HCT116 (cell line): ENCODE measurements around the gene LCA5L. TPM values are rescaled to one million over a fixed set of nuclear protein-coding genes. Genes with fewer than 3 reads are reported as not detected.

Experiments used
- ATAC-seq: fragments of 200-7000 bp; cut with Tn5 transposase; 2 replicates; pipeline ENCODE4 v1.9.1; 2020; ENCODE audit warnings: mild to moderate bottlenecking, moderate library complexity
- BruUV-seq: library from RNA; stranded (reverse); fragments of 400-500 nt; replicated peaks from 2 replicates; lab custom pipeline; 2021; lab: Mats Ljungman, UMichigan
- CTCF ChIA-PET: fragments of 300-600 bp; sonication (Branson Sonifier 250); formaldehyde crosslinking; loops from one replicate; lab custom pipeline; 2021; ENCODE audit warnings: antibody characterized with exemption; lab: Charles Lee
- POLR2A ChIA-PET: fragments of 300-600, 350-600 bp; sonication (Branson Sonifier 250); formaldehyde crosslinking; loops from one replicate; lab custom pipeline; 2021; ENCODE audit warnings: antibody characterized with exemption; lab: Charles Lee
- RAD21 ChIA-PET, 2 experiments: fragments of 300-600 bp; sonication (Branson Sonifier 250); formaldehyde crosslinking; loops; one replicate each; lab custom pipeline; 2023; ENCODE audit warnings: low total read pairs in 2 of 2; ENCODE audit not compliant: uncharacterized antibody in 2 of 2, unreplicated experiment in 2 of 2, low non-redundant PET in 1 of 2; lab: Charles Lee
- DNase-seq: peaks from one replicate; pipeline ENCODE4 v3.0.0-alpha.2; 2010; ENCODE audit warnings: low read depth, low spot score
- H2AFZ ChIP-seq: fragments of 200-600 bp; shearing (Covaris generic), sonication (generic); 2 replicates; pipeline ENCODE4 v1.6.1; 2017; ENCODE audit warnings: low read depth, mixed run types, mixed read lengths, antibody characterized with exemption, low read length; ENCODE audit not compliant: poor library complexity, severe bottlenecking
- H3K27ac ChIP-seq: 2 replicates; pipeline ENCODE4 v1.5.1; 2012; ENCODE audit warnings: low read depth, low read length
- H3K27me3 ChIP-seq: fragments of 200-600 bp; sonication (generic); 2 replicates; pipeline ENCODE4 v1.6.1; 2016; ENCODE audit warnings: mixed run types, low read length, mixed read lengths; ENCODE audit not compliant: insufficient read depth
- H3K36me3 ChIP-seq, 2 experiments: fragments of 200-500 bp in 1 of 2; fragments of 200-600 bp in 1 of 2; sonication (Bioruptor generic) in 1 of 2; sonication (generic) in 1 of 2; 2 replicates each; pipeline versions ENCODE4 v1.5.1 to v1.6.1; 2014 to 2016; ENCODE audit warnings: low read length in 2 of 2, inconsistent platforms in 1 of 2, mixed read lengths in 1 of 2, mixed run types in 1 of 2; ENCODE audit not compliant: insufficient read depth in 2 of 2, control insufficient read depth in 1 of 2
- H3K4me1 ChIP-seq, 2 experiments: fragments of 200-600 bp in 1 of 2; sonication (generic) in 1 of 2; 2 replicates each; pipeline versions ENCODE4 v1.5.1 to v1.6.1; 2012 to 2017; ENCODE audit warnings: low read length in 2 of 2, inconsistent platforms in 1 of 2, mild to moderate bottlenecking in 1 of 2, mixed read lengths in 1 of 2, mixed run types in 1 of 2, moderate library complexity in 1 of 2; ENCODE audit not compliant: insufficient read depth in 2 of 2, control insufficient read depth in 1 of 2
- H3K4me2 ChIP-seq: fragments of 200-600 bp; sonication (generic); 2 replicates; pipeline ENCODE4 v1.6.1; 2017; ENCODE audit warnings: mixed run types, low read length, mixed read lengths
- H3K4me3 ChIP-seq, 2 experiments: fragments of 200-600 bp in 1 of 2; sonication (generic) in 1 of 2; replicated peaks in 1 of 2; 2 replicates each; pipeline ENCODE4 v1.5.1; 2011 to 2016; ENCODE audit warnings: low read length in 2 of 2, control low read depth in 1 of 2, low read depth in 1 of 2, mild to moderate bottlenecking in 1 of 2, mixed read lengths in 1 of 2, mixed run types in 1 of 2
- H3K79me2 ChIP-seq: fragments of 200-600 bp; sonication (generic); 2 replicates; pipeline ENCODE4 v1.6.1; 2017; ENCODE audit warnings: mild to moderate bottlenecking, mixed run types, low read length, moderate library complexity, mixed read lengths; ENCODE audit not compliant: insufficient read depth
- H3K9ac ChIP-seq: fragments of 200-600 bp; sonication (generic); 2 replicates; pipeline ENCODE4 v1.6.1; 2016; ENCODE audit warnings: low read length, mixed read lengths
- H3K9me2 ChIP-seq: fragments of 200-600 bp; sonication (generic), shearing (Covaris generic); 2 replicates; pipeline ENCODE4 v1.6.1; 2017; ENCODE audit warnings: mixed run types, mild to moderate bottlenecking, moderate library complexity; ENCODE audit not compliant: insufficient read depth
- H3K9me3 ChIP-seq, 2 experiments: fragments of 200-500 bp in 1 of 2; fragments of 200-600 bp in 1 of 2; sonication (Bioruptor generic) in 1 of 2; sonication (generic) in 1 of 2; 2 replicates each; pipeline ENCODE4 v1.6.1; 2014 to 2017; ENCODE audit warnings: low read length in 2 of 2, mixed read lengths in 2 of 2, inconsistent platforms in 1 of 2, low read depth in 1 of 2, mild to moderate bottlenecking in 1 of 2, mixed run types in 1 of 2, moderate library complexity in 1 of 2; ENCODE audit not compliant: control insufficient read depth in 1 of 2, insufficient read depth in 1 of 2
- H4K20me1 ChIP-seq: fragments of 200-600 bp; sonication (generic), shearing (Covaris generic); 2 replicates; pipeline ENCODE4 v1.6.1; 2017; ENCODE audit warnings: mixed run types, mild to moderate bottlenecking, moderate library complexity; ENCODE audit not compliant: insufficient read depth
- CBX3 ChIP-seq: IDR thresholded peaks from 2 replicates; pipeline ENCODE4 v1.6.1; 2012; ENCODE audit warnings: low read depth
- EGR1 ChIP-seq: IDR thresholded peaks from 2 replicates; pipeline ENCODE4 v1.6.1; 2012; ENCODE audit warnings: low read depth
- EZH2phosphoT487 ChIP-seq: fragments of 200-600 bp; IDR thresholded peaks from 2 replicates; pipeline ENCODE4 v1.6.1; 2018; ENCODE audit warnings: antibody characterized with exemption, borderline replicate concordance
- FOSL1 ChIP-seq: IDR thresholded peaks from 2 replicates; pipeline ENCODE4 v1.6.1; 2012; ENCODE audit warnings: low read depth
- RAD21 ChIP-seq: IDR thresholded peaks from 2 replicates; pipeline ENCODE4 v1.6.1; 2012; ENCODE audit warnings: low read depth, mild to moderate bottlenecking
- SRF ChIP-seq: IDR thresholded peaks from 2 replicates; pipeline ENCODE4 v1.6.1; 2012; ENCODE audit warnings: low read depth
- TCF7L2 ChIP-seq: IDR thresholded peaks from 2 replicates; pipeline ENCODE4 v1.7.0; 2011; ENCODE audit warnings: borderline replicate concordance, inconsistent platforms; ENCODE audit not compliant: insufficient read depth, insufficient read length; ENCODE audit errors: extremely low read depth
- ZNF274 ChIP-seq: fragments of 200-500 bp; sonication (Bioruptor generic); IDR thresholded peaks from 2 replicates; pipeline ENCODE4 v1.6.1; 2014; ENCODE audit warnings: mild to moderate bottlenecking, low read depth, low read length, inconsistent platforms
- intact Hi-C: fragments of 100-400 bp; cut with micrococcal nuclease; formaldehyde crosslinking; loops from 2 replicates; pipeline ENCODE4 v1.10.0; 2022
- total RNA-seq: library from RNA; stranded (reverse); gene quantifications from one replicate; pipeline ENCODE4 v1.2.1, GENCODE V29; 2021; ENCODE audit not compliant: unreplicated experiment
- TF ChIP-seq, protein P1 (sequence below), 3 experiments: fragments of 200-600 bp in 1 of 3; sonication (generic) in 1 of 3; IDR thresholded peaks in 2 of 3; conservative IDR thresholded peaks in 1 of 3; 2 replicates each; pipeline ENCODE4 v1.5.1; 2012 to 2017; ENCODE audit warnings: low read depth in 2 of 3, low read length in 2 of 3, antibody characterized with exemption in 1 of 3, borderline replicate concordance in 1 of 3, control low read depth in 1 of 3, mild to moderate bottlenecking in 1 of 3, mixed read lengths in 1 of 3, mixed run types in 1 of 3, moderate library complexity in 1 of 3; ENCODE audit not compliant: insufficient read depth in 1 of 3
- TF ChIP-seq, protein P2 (sequence below): IDR thresholded peaks from 2 replicates; pipeline ENCODE4 v1.6.1; 2012; ENCODE audit warnings: low read depth
- TF ChIP-seq, protein P3 (sequence below): IDR thresholded peaks from 2 replicates; pipeline ENCODE4 v1.6.1; 2012

Gene LCA5L
- total RNA-seq, 1 experiment from 2014 or later = 1.9 TPM

DNA sequence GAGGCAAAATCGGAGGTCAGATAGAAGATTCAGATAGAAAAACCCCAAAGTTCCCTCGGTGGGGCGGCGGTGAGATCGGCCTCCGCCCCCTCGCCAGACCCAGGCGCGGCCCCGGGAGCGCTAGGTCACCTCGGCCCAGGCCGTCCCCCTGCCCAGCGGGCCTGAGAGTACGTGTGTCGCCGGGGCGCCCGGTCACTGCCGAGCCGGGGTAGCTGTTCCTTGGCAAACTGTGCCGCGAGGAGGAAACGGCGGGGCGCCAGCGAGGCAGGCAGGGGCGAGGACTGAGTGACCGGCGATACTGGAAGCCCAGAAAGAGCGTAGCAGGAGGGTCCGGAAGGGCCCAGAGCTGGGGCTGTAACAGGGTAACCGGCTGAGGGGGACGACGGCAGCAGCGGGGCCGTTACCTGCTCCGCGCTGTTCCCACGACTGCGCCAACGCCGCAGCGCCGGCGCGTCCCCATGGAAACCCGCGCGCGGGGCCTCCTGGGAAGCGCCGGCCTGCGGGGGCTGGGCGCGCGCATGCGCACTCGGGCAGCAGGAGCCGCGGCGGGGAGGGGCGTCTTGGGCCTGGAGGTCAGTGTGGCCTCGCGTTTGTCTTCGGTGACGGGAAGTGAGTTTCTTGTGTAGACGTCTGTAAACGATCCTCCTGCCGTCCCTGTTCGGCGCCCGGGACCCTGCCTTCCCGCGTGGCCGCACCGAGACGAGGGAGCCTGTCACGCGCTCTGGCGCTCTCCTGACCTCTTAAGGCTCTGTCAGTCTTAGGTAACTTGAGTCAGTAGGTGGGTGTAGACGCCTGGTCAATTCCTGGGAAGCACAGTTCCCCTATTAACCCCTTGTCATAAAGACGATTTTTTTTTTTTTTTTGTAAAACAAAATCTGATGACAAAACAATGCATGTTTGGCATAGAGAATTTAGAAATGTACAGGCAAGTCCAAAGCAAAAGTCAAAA is at the start of gene LCA5L (continued):
- no peak for TF ChIP-seq ZNF274
- TF ChIP-seq, protein P1, sequence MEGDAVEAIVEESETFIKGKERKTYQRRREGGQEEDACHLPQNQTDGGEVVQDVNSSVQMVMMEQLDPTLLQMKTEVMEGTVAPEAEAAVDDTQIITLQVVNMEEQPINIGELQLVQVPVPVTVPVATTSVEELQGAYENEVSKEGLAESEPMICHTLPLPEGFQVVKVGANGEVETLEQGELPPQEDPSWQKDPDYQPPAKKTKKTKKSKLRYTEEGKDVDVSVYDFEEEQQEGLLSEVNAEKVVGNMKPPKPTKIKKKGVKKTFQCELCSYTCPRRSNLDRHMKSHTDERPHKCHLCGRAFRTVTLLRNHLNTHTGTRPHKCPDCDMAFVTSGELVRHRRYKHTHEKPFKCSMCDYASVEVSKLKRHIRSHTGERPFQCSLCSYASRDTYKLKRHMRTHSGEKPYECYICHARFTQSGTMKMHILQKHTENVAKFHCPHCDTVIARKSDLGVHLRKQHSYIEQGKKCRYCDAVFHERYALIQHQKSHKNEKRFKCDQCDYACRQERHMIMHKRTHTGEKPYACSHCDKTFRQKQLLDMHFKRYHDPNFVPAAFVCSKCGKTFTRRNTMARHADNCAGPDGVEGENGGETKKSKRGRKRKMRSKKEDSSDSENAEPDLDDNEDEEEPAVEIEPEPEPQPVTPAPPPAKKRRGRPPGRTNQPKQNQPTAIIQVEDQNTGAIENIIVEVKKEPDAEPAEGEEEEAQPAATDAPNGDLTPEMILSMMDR (IDR thresholded peaks at IDR 0.05 in 2 of 3, conservative IDR thresholded peaks at IDR 0.05 in 1 of 3; ENCODE audit: borderline replicate concordance in 1 of 3, insufficient read depth in 1 of 3, low read depth in 2 of 3, low read length in 2 of 3) = no peak
- no peak for TF ChIP-seq CBX3

DNA sequence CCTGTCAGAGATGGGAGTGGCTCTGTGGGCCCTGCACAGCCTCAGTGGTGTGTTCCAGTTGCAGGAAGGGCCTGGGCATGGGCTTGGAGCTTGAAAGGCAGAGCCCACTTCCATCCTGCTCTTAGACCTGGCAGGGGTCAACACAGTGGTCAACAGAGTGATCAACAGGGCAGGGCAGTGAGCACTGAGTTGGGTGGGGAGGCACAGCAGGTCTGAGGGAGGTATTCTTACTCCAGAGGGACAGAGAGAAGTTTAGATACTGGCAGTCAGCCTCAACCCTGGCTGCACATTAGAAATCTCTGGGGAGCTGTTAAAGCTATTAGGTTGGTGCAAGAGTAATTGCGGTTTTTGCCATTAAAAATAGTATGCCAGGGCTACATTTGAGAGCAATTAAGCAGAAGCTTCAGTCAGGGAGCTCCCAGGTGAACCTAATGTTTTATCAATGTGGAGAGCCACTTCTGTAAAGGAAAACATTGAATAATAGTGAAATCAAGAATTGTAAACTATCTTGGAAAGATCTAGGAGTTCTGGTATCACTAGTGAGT is 43.9 kb upstream of the LCA5L start:
- Histone ChIP-seq H3K9me3 (no peaks in the 10 kb centered on the region), H4K20me1 (no peaks in the 10 kb centered on the region), H3K4me3 (no peak overlapping the region), H2AFZ (no peak overlapping the region), H3K4me1 (no peaks in the 10 kb centered on the region), H3K36me3 (no peaks in the 10 kb centered on the region), H3K4me2 (no peak overlapping the region), H3K27me3 (no peaks in the 10 kb centered on the region), H3K9me2 (no peaks in the 10 kb centered on the region), H3K9ac (no peak overlapping the region), H3K79me2 (no peaks in the 10 kb centered on the region), H3K27ac (no peak overlapping the region)
- RAD21 ChIA-PET = no interaction called here
- ATAC-seq = no peak
- POLR2A ChIA-PET = no interaction called here
- no peak for DNase-seq
- no TSS peak for BruUV-seq
- CTCF ChIA-PET = no interaction called here
- intact Hi-C loops = no loop called here
- TF ChIP-seq RAD21 (no peak), EZH2phosphoT487 (no peak), FOSL1 (no peak), ZNF274 (no peak), SRF (no peak), EGR1 (no peak), TCF7L2 (no peak)
- TF ChIP-seq, protein P1 (IDR thresholded peaks at IDR 0.05 in 2 of 3, conservative IDR thresholded peaks at IDR 0.05 in 1 of 3; ENCODE audit: borderline replicate concordance in 1 of 3, insufficient read depth in 1 of 3, low read depth in 2 of 3, low read length in 2 of 3) = no peak
- TF ChIP-seq, protein P2, sequence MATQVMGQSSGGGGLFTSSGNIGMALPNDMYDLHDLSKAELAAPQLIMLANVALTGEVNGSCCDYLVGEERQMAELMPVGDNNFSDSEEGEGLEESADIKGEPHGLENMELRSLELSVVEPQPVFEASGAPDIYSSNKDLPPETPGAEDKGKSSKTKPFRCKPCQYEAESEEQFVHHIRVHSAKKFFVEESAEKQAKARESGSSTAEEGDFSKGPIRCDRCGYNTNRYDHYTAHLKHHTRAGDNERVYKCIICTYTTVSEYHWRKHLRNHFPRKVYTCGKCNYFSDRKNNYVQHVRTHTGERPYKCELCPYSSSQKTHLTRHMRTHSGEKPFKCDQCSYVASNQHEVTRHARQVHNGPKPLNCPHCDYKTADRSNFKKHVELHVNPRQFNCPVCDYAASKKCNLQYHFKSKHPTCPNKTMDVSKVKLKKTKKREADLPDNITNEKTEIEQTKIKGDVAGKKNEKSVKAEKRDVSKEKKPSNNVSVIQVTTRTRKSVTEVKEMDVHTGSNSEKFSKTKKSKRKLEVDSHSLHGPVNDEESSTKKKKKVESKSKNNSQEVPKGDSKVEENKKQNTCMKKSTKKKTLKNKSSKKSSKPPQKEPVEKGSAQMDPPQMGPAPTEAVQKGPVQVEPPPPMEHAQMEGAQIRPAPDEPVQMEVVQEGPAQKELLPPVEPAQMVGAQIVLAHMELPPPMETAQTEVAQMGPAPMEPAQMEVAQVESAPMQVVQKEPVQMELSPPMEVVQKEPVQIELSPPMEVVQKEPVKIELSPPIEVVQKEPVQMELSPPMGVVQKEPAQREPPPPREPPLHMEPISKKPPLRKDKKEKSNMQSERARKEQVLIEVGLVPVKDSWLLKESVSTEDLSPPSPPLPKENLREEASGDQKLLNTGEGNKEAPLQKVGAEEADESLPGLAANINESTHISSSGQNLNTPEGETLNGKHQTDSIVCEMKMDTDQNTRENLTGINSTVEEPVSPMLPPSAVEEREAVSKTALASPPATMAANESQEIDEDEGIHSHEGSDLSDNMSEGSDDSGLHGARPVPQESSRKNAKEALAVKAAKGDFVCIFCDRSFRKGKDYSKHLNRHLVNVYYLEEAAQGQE = no peak
- TF ChIP-seq, protein P3, sequence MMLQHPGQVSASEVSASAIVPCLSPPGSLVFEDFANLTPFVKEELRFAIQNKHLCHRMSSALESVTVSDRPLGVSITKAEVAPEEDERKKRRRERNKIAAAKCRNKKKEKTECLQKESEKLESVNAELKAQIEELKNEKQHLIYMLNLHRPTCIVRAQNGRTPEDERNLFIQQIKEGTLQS = no peak
